Neural crest cell (in vitro differentiated cells): ENCODE data around the gene PLCH2. TPM values are rescaled to one million over a fixed set of nuclear protein-coding genes. Genes with fewer than 3 reads are reported as not detected.

ENCODE experiments used
- DNase-seq: peaks from one replicate; pipeline ENCODE4 v3.0.0; 2021; ENCODE audit warnings: low read depth, mixed read lengths, low spot score
- H3K27ac Mint-ChIP-seq: one replicate; pipeline ENCODE4 v1.8.0; 2021; ENCODE audit warnings: mild to moderate bottlenecking, mixed read lengths; ENCODE audit not compliant: unreplicated experiment
- H3K27me3 Mint-ChIP-seq: 2 replicates; pipeline ENCODE4 v1.8.0; 2021; ENCODE audit warnings: low read depth, mild to moderate bottlenecking, mixed read lengths
- H3K36me3 Mint-ChIP-seq: 2 replicates; pipeline ENCODE4 v1.8.0; 2021; ENCODE audit warnings: low read depth, mild to moderate bottlenecking, mixed read lengths
- H3K4me1 Mint-ChIP-seq: 2 replicates; pipeline ENCODE4 v1.8.0; 2021; ENCODE audit warnings: mixed read lengths
- H3K4me3 Mint-ChIP-seq: one replicate; pipeline ENCODE4 v1.8.0; 2021; ENCODE audit warnings: mild to moderate bottlenecking, mixed read lengths
- H3K9me3 Mint-ChIP-seq: 2 replicates; pipeline ENCODE4 v1.8.0; 2021; ENCODE audit warnings: mixed read lengths
- CTCF ChIP-seq: fragments of 200-600 bp; sonication (generic); conservative IDR thresholded peaks from 2 replicates; pipeline ENCODE4 v1.5.0; 2021; ENCODE audit warnings: antibody characterized with exemption, mild to moderate bottlenecking
- total RNA-seq: library from RNA; stranded (reverse); gene quantifications from 2 replicates; pipeline ENCODE4 v1.2.1, GENCODE V29; 2021

Gene PLCH2
- total RNA-seq, 1 donor from 2014 or later = 0.37 TPM

DNA sequence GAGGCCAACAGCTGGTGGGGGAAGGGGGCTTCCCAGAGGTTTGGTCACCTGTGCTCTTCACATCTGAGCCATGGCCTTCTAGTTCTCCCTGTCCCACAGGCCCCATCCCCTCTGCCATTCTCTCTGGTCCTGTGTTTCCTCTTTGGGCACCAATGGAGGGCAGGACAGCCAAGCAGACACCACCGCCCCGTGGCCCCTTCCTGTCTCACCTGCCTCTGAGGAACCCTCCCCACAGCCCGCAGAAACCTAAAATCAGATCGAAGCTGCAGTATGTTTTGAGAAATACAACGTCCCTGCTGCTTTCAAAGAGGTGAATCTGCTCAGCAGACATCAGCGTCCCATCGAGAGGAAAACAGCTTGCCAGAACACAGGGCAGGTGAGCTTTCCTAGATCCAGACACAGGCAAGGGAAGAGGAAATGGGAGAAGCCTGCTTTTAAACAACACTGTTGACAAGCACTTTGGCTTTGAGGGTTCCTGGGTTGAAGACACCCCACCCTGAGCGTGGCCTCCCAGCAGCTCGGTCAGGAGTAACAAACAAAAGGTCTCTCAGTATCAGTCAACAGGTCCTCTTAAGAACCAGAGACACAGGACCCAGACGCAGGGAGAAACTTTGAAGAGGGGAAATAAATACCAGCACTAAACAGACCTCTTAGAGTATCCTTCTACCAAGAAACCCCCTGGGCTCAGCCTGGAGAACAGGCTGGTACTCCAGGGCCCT is 48.0 kb downstream of the PLCH2 start:
- H3K9me3 Mint-ChIP-seq = no peaks in the 10 kb centered on the region
- DNase-seq = no peak
- H3K4me1 Mint-ChIP-seq = peaks cover 30% of the 10 kb centered on the region
- H3K4me3 Mint-ChIP-seq = peak overlapping the region; percentile 98
- no peak for TF ChIP-seq CTCF
- H3K27ac Mint-ChIP-seq = peak overlapping the region; percentile 16
- no peaks in the 10 kb centered on the region for H3K36me3 Mint-ChIP-seq
- peaks cover 21% of the 10 kb centered on the region for H3K27me3 Mint-ChIP-seq

- Mint-ChIP-seq H3K4me3 (peak overlapping the region; percentile 98), H3K27me3 (peaks cover 27% of the 10 kb centered on the region), H3K4me1 (peaks cover 30% of the 10 kb centered on the region), H3K27ac (no peak overlapping the region), H3K9me3 (no peaks in the 10 kb centered on the region), H3K36me3 (no peaks in the 10 kb centered on the region)
- no peak for DNase-seq
- no peak for TF ChIP-seq CTCF
These were observed 49.5 kb downstream of the PLCH2 start for GRCh38 chr1:2525572-2525919.

- peaks cover 30% of the 10 kb centered on the region for H3K4me1 Mint-ChIP-seq
- DNase-seq = peak; percentile 80
- peaks cover 33% of the 10 kb centered on the region for H3K27me3 Mint-ChIP-seq
- H3K27ac Mint-ChIP-seq = peak within 1 kb of the TSS; percentile 97
- no peaks in the 10 kb centered on the region for H3K36me3 Mint-ChIP-seq
- H3K9me3 Mint-ChIP-seq = no peaks in the 10 kb centered on the region
- peak within 1 kb of the TSS; percentile 98 for H3K4me3 Mint-ChIP-seq
- TF ChIP-seq CTCF = no peak
These were observed 50.1 kb downstream of the PLCH2 start, which contains the start of gene PANK4 for GRCh38 chr1:2525920-2526823. Gene PANK4 (minus strand): TSS chr1:2526596. CDS start chr1:2526587, 9 bp downstream.

DNA sequence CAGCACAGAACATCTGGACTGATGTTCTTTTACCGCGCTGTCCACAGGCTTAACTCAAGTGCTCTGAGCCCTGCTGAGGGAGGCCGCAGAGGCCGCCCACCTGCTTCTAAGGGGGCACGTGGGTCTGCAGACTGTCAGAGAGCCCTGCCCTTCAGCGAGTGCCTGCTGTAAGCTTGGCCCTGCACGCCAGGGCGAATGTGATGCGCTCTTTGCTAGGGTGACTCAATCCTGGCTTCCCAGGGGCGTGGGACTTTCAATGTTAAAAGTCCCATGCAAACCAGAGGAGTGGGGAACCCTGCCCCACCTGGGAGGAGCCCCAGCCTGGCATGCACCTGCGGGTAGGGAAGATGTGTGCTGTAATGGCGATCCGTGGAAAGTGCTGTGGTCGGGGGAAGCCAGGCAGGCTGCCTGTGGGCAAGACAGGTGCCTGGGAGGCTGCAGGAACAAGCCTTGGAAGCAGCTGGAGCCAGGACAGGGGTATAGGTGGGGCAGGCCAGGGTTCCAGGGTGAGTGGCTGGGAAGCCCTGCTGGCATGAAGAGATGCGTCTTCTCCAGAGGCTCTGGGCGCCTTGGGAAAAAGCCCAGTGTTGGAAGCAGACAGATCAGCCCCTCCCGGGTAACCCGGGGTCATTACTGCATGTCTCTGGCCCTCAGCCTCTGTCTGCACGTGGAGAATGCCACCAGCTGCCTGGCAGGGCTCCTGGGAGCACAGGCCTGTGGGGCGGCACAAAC is 50.9 kb downstream of the PLCH2 start:
- H3K36me3 Mint-ChIP-seq = no peaks in the 10 kb centered on the region
- DNase-seq = no peak
- no peak overlapping the region for H3K27ac Mint-ChIP-seq
- H3K27me3 Mint-ChIP-seq = peaks cover 41% of the 10 kb centered on the region
- H3K4me1 Mint-ChIP-seq = peaks cover 30% of the 10 kb centered on the region
- peak overlapping the region; percentile 98 for H3K4me3 Mint-ChIP-seq
- TF ChIP-seq CTCF = no peak
- no peaks in the 10 kb centered on the region for H3K9me3 Mint-ChIP-seq

DNA sequence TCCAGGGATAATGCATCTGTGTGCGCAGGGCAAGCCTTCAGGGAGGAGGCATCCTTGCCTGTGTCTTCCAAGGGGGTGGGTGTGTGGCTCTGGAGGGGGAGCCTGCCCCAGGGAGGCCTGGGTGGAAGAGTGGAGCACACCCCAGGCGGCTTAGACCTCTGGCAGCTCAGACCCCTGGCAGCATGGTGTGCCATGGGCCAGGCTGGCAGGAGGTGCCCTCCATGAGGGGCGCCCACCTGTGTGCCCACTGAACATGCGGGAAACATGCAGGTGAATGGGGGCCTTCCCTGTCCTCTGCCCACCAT is 51.4 kb downstream of the PLCH2 start:
- H3K4me1 Mint-ChIP-seq = peaks cover 30% of the 10 kb centered on the region
- no peaks in the 10 kb centered on the region for H3K9me3 Mint-ChIP-seq
- no peak for DNase-seq
- peaks cover 43% of the 10 kb centered on the region for H3K27me3 Mint-ChIP-seq
- H3K27ac Mint-ChIP-seq = no peak overlapping the region
- no peak for TF ChIP-seq CTCF
- peak overlapping the region; percentile 98 for H3K4me3 Mint-ChIP-seq
- no peaks in the 10 kb centered on the region for H3K36me3 Mint-ChIP-seq
